Caco-2 (cell line): ENCODE results near the gene PDRG1. TPM values are rescaled to one million over a fixed set of nuclear protein-coding genes. Genes with fewer than 3 reads are reported as not detected.

Source experiments
- BruUV-seq: library from RNA; stranded (reverse); fragments of 400-500 nt; replicated peaks from 2 replicates; lab custom pipeline; 2021; lab: Mats Ljungman, UMichigan
- CTCF ChIA-PET: fragments of 300-600 bp; sonication (Branson Sonifier 250); formaldehyde crosslinking; loops from one replicate; lab custom pipeline; 2022; ENCODE audit warnings: antibody characterized with exemption; lab: Charles Lee
- POLR2A ChIA-PET: fragments of 300-600 bp; sonication (Branson Sonifier 250); formaldehyde crosslinking; loops from one replicate; lab custom pipeline; 2022; ENCODE audit warnings: antibody characterized with exemption; lab: Charles Lee
- DNase-seq, 2 experiments: peaks; one replicate each; pipeline versions ENCODE4 v3.0.0 to v3.0.0-alpha.2; 2020 to 2022
- H3K27me3 ChIP-seq: replicated peaks from 2 replicates; pipeline ENCODE4 v1.6.0; 2011; ENCODE audit warnings: low read length; ENCODE audit not compliant: control insufficient read depth, insufficient read depth
- H3K36me3 ChIP-seq: 2 replicates; pipeline ENCODE4 v1.5.1; 2011; ENCODE audit warnings: low read length; ENCODE audit not compliant: control insufficient read depth, insufficient read depth
- H3K4me1 ChIP-seq: fragments of 250-450 bp; sonication (Bioruptor Pico); 2 replicates; pipeline ENCODE4 v1.5.1; 2020; ENCODE audit warnings: mild to moderate bottlenecking
- H3K4me3 ChIP-seq: 2 replicates; pipeline ENCODE4 v1.5.1; 2011; ENCODE audit warnings: low read depth, mild to moderate bottlenecking, control low read depth, low read length
- H3K9me3 ChIP-seq: fragments of 250-450 bp; sonication (Bioruptor Pico); 2 replicates; pipeline ENCODE4 v1.5.1; 2020; ENCODE audit warnings: mild to moderate bottlenecking, moderate library complexity
- H3K27ac Mint-ChIP-seq: one replicate; pipeline ENCODE4 v1.8.0; 2022; ENCODE audit warnings: mixed read lengths; ENCODE audit not compliant: unreplicated experiment
- H3K27me3 Mint-ChIP-seq: one replicate; pipeline ENCODE4 v1.8.0; 2022; ENCODE audit warnings: mixed read lengths; ENCODE audit not compliant: insufficient read depth, unreplicated experiment
- H3K36me3 Mint-ChIP-seq: one replicate; pipeline ENCODE4 v1.8.0; 2022; ENCODE audit warnings: mild to moderate bottlenecking, mixed read lengths; ENCODE audit not compliant: insufficient read depth, unreplicated experiment
- H3K4me1 Mint-ChIP-seq: one replicate; pipeline ENCODE4 v1.8.0; 2022; ENCODE audit warnings: low read depth, mixed read lengths; ENCODE audit not compliant: unreplicated experiment
- H3K4me3 Mint-ChIP-seq: one replicate; pipeline ENCODE4 v1.8.0; 2022; ENCODE audit warnings: mild to moderate bottlenecking, moderate library complexity, mixed read lengths; ENCODE audit not compliant: unreplicated experiment
- H3K9me3 Mint-ChIP-seq: one replicate; pipeline ENCODE4 v1.8.0; 2022; ENCODE audit warnings: mixed read lengths; ENCODE audit not compliant: unreplicated experiment
- intact Hi-C: fragments of 100-400 bp; cut with micrococcal nuclease; formaldehyde crosslinking; loops from one replicate; pipeline ENCODE4 v1.10.0; 2022; ENCODE audit not compliant: unreplicated experiment
- total RNA-seq: library from RNA; stranded (reverse); gene quantifications from 2 replicates; pipeline ENCODE4 v1.2.3, GENCODE V29; 2022
- TF ChIP-seq, protein P1 (sequence below), 2 experiments: fragments of 200-600 bp in 1 of 2; IDR thresholded peaks; 1 replicate in 1 of 2; 2 replicates in 1 of 2; pipeline versions ENCODE4 v1.5.1 to v1.8.0; 2011 to 2022; ENCODE audit warnings: antibody characterized with exemption in 1 of 2, control low read depth in 1 of 2, inconsistent platforms in 1 of 2, low read depth in 1 of 2, low read length in 1 of 2, mild to moderate bottlenecking in 1 of 2, moderate library complexity in 1 of 2; ENCODE audit not compliant: insufficient read depth in 1 of 2, severe bottlenecking in 1 of 2, unreplicated experiment in 1 of 2

Gene PDRG1
- total RNA-seq, 1 experiment from 2014 or later: 56.8 TPM

- ChIA-PET CTCF (interaction anchor here (0.5 to 1.3 kb wide), 4 partner anchors 15 to 565 kb away, joined by 3 to 7 read pairs (median 4); partner anchors contain the start of gene PDRG1), POLR2A (no interaction called here)
- intact Hi-C loops: no loop called here
- Mint-ChIP-seq H3K9me3 (no peaks in the 10 kb centered on the region), H3K4me1 (no peaks in the 10 kb centered on the region), H3K4me3 (no peak overlapping the region), H3K27ac (no peak overlapping the region), H3K27me3 (peaks cover 8% of the 10 kb centered on the region), H3K36me3 (no peaks in the 10 kb centered on the region)
- TF ChIP-seq, protein P1, sequence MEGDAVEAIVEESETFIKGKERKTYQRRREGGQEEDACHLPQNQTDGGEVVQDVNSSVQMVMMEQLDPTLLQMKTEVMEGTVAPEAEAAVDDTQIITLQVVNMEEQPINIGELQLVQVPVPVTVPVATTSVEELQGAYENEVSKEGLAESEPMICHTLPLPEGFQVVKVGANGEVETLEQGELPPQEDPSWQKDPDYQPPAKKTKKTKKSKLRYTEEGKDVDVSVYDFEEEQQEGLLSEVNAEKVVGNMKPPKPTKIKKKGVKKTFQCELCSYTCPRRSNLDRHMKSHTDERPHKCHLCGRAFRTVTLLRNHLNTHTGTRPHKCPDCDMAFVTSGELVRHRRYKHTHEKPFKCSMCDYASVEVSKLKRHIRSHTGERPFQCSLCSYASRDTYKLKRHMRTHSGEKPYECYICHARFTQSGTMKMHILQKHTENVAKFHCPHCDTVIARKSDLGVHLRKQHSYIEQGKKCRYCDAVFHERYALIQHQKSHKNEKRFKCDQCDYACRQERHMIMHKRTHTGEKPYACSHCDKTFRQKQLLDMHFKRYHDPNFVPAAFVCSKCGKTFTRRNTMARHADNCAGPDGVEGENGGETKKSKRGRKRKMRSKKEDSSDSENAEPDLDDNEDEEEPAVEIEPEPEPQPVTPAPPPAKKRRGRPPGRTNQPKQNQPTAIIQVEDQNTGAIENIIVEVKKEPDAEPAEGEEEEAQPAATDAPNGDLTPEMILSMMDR (IDR thresholded peaks at IDR 0.05; ENCODE audit: insufficient read depth in 1 of 2, low read depth in 1 of 2, low read length in 1 of 2, severe bottlenecking in 1 of 2, unreplicated experiment in 1 of 2): peak; percentile 8 to 26
- no peaks in the 10 kb centered on the region for H3K4me1 ChIP-seq
- no peaks in the 10 kb centered on the region for H3K9me3 ChIP-seq
- H3K27me3 ChIP-seq: no peaks in the 10 kb centered on the region
- H3K4me3 ChIP-seq: no peak overlapping the region
- no peaks in the 10 kb centered on the region for H3K36me3 ChIP-seq
- DNase-seq: no peak
- BruUV-seq: no TSS peak
Observed at GRCh38 chr20:31934968-31935764, 16.7 kb downstream of the PDRG1 start.

DNA sequence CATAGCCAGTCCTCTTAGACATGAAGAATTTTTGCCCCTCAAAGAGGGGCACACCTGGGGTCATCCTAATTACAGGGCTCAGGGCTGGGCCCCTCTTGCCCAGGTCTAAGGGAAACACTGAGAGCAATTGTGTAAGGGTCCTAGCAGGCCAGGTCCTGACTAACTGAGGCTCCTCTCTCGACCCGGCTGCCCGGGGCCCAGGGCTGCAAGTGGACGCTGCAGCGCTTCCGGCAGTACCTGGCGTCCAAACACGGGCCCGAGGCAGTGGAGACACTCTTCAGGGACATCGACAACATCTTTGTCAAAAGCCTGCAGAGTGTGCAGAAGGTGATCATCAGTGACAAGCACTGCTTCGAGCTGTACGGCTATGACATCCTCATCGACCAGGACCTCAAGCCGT, 17.4 kb downstream of the PDRG1 start:
- Histone ChIP-seq H3K4me3 (no peak overlapping the region), H3K4me1 (no peaks in the 10 kb centered on the region), H3K9me3 (no peaks in the 10 kb centered on the region), H3K27me3 (no peaks in the 10 kb centered on the region), H3K36me3 (no peaks in the 10 kb centered on the region)
- no TSS peak for BruUV-seq
- Mint-ChIP-seq H3K9me3 (no peaks in the 10 kb centered on the region), H3K36me3 (no peaks in the 10 kb centered on the region), H3K27ac (no peak overlapping the region), H3K4me3 (no peak overlapping the region), H3K27me3 (peaks cover 8% of the 10 kb centered on the region), H3K4me1 (no peaks in the 10 kb centered on the region)
- CTCF ChIA-PET: interaction anchor here (1.3 kb wide), 1 partner anchor 16 kb away, joined by 3 read pairs; no protein-coding TSS in a partner anchor
- POLR2A ChIA-PET: no interaction called here
- TF ChIP-seq, protein P1 (IDR thresholded peaks at IDR 0.05; ENCODE audit: insufficient read depth in 1 of 2, low read depth in 1 of 2, low read length in 1 of 2, severe bottlenecking in 1 of 2, unreplicated experiment in 1 of 2): no peak
- intact Hi-C loops: no loop called here
- no peak for DNase-seq

- peaks cover 12% of the 10 kb centered on the region for H3K27me3 Mint-ChIP-seq
- H3K4me1 ChIP-seq: no peaks in the 10 kb centered on the region
- H3K4me1 Mint-ChIP-seq: no peaks in the 10 kb centered on the region
- TF ChIP-seq, protein P1 (IDR thresholded peaks at IDR 0.05; ENCODE audit: insufficient read depth in 1 of 2, low read depth in 1 of 2, low read length in 1 of 2, severe bottlenecking in 1 of 2, unreplicated experiment in 1 of 2): no peak
- intact Hi-C loops: no loop called here
- no peak for DNase-seq
- H3K9me3 ChIP-seq: no peaks in the 10 kb centered on the region
- H3K36me3 Mint-ChIP-seq: no peaks in the 10 kb centered on the region
- H3K4me3 ChIP-seq: no peak overlapping the region
- H3K27ac Mint-ChIP-seq: no peak overlapping the region
- H3K36me3 ChIP-seq: no peaks in the 10 kb centered on the region
- CTCF ChIA-PET: interaction anchor here (0.6 to 1.4 kb wide), 2 partner anchors 63 to 81 kb away, joined by 3 to 4 read pairs; no protein-coding TSS in a partner anchor
- no peak overlapping the region for H3K4me3 Mint-ChIP-seq
- no peaks in the 10 kb centered on the region for H3K9me3 Mint-ChIP-seq
- H3K27me3 ChIP-seq: no peaks in the 10 kb centered on the region
- POLR2A ChIA-PET: no interaction called here
- BruUV-seq: no TSS peak
Observed at GRCh38 chr20:31933698-31934097, 18.1 kb downstream of the PDRG1 start.
